OCI-LY7 (cell line): ENCODE results near the gene HIVEP2. TPM values are rescaled to one million over a fixed set of nuclear protein-coding genes. Genes with fewer than 3 reads are reported as not detected.

Experiments used
- BruUV-seq: library from RNA; stranded (reverse); fragments of 400-500 nt; replicated peaks from 2 replicates; lab custom pipeline; 2021; lab: Mats Ljungman, UMichigan
- CTCF ChIA-PET: fragments of 300-600 bp; sonication (Branson Sonifier 250); formaldehyde crosslinking; loops from one replicate; lab custom pipeline; 2022; ENCODE audit warnings: antibody characterized with exemption; ENCODE audit not compliant: unreplicated experiment; lab: Charles Lee
- POLR2A ChIA-PET: fragments of 300-600 bp; sonication (Branson Sonifier 250); formaldehyde crosslinking; loops from one replicate; lab custom pipeline; 2022; ENCODE audit warnings: antibody characterized with exemption; lab: Charles Lee
- DNase-seq: peaks from one replicate; pipeline ENCODE4 v3.0.0-alpha.2; 2015; ENCODE audit warnings: low spot score
- H2AFZ ChIP-seq: fragments of 200-600 bp; sonication (generic), shearing (Covaris generic); 2 replicates; pipeline ENCODE4 v1.6.1; 2014; ENCODE audit warnings: mild to moderate bottlenecking, antibody characterized with exemption, low read length, moderate library complexity
- H3K27ac ChIP-seq: fragments of 200-600 bp; sonication (generic); 2 replicates; pipeline ENCODE4 v1.5.1; 2014; ENCODE audit warnings: mixed run types, low read depth, mild to moderate bottlenecking, moderate library complexity, low read length, inconsistent platforms; ENCODE audit not compliant: poor library complexity, severe bottlenecking
- H3K36me3 ChIP-seq: fragments of 200-600 bp; sonication (generic); 2 replicates; pipeline ENCODE4 v1.6.1; 2014; ENCODE audit warnings: mild to moderate bottlenecking, antibody characterized with exemption, low read length, moderate library complexity, mixed read lengths; ENCODE audit not compliant: insufficient read depth
- H3K4me1 ChIP-seq: fragments of 200-600 bp; sonication (generic); 2 replicates; pipeline ENCODE4 v1.5.1; 2014; ENCODE audit warnings: mild to moderate bottlenecking, low read length; ENCODE audit not compliant: insufficient read depth, poor library complexity, severe bottlenecking
- H3K4me2 ChIP-seq: fragments of 200-600 bp; sonication (generic); 2 replicates; pipeline ENCODE4 v1.6.1; 2014; ENCODE audit warnings: mild to moderate bottlenecking, low read length
- H3K4me3 ChIP-seq: fragments of 200-600 bp; sonication (generic); 2 replicates; pipeline ENCODE4 v1.5.1; 2014; ENCODE audit warnings: mild to moderate bottlenecking, low read depth, low read length; ENCODE audit not compliant: poor library complexity, severe bottlenecking
- H3K79me2 ChIP-seq: fragments of 200-600 bp; sonication (generic); 2 replicates; pipeline ENCODE4 v1.6.1; 2016; ENCODE audit warnings: low read depth, mild to moderate bottlenecking, low read length, moderate library complexity, mixed read lengths; ENCODE audit not compliant: insufficient read depth
- H3K9me2 ChIP-seq: fragments of 200-600 bp; sonication (generic); 2 replicates; pipeline ENCODE4 v1.6.1; 2016; ENCODE audit warnings: mild to moderate bottlenecking, low read length, mixed read lengths; ENCODE audit not compliant: insufficient read depth
- H3K9me3 ChIP-seq: fragments of 200-600 bp; sonication (generic); 2 replicates; pipeline ENCODE4 v1.6.1; 2014; ENCODE audit warnings: mild to moderate bottlenecking, mixed run types, low read length, mixed read lengths
- H4K20me1 ChIP-seq: fragments of 200-600 bp; sonication (generic); 2 replicates; pipeline ENCODE4 v1.6.1; 2014; ENCODE audit warnings: mild to moderate bottlenecking, antibody characterized with exemption, low read length, moderate library complexity, mixed read lengths; ENCODE audit not compliant: insufficient read depth
- EZH2phosphoT487 ChIP-seq: fragments of 200-600 bp; sonication (generic); IDR thresholded peaks from 2 replicates; pipeline ENCODE4 v1.6.1; 2018; ENCODE audit warnings: low read depth, borderline replicate concordance, mild to moderate bottlenecking, mixed run types, antibody characterized with exemption, low read length, moderate library complexity, mixed read lengths
- intact Hi-C: fragments of 100-400 bp; cut with micrococcal nuclease; formaldehyde crosslinking; loops from one replicate; pipeline ENCODE4 v1.10.0; 2022; ENCODE audit not compliant: unreplicated experiment
- total RNA-seq, 2 experiments: library from RNA; depleted of rRNA in 1 of 2; stranded (reverse); fragments of >200 nt in 1 of 2; shearing (Covaris generic) in 1 of 2; gene quantifications; 2 replicates each; pipeline ENCODE4 v1.2.3, GENCODE V29; 2014 to 2022
- TF ChIP-seq, protein P1 (sequence below): fragments of 200-600 bp; sonication (generic); conservative IDR thresholded peaks from 2 replicates; pipeline ENCODE4 v1.5.1; 2014; ENCODE audit warnings: mild to moderate bottlenecking, antibody characterized with exemption, low read length, moderate library complexity, mixed read lengths

HIVEP2 gene
- total RNA-seq, 2 experiments from 2014 or later, result 18.8 to 24.6 TPM

DNA sequence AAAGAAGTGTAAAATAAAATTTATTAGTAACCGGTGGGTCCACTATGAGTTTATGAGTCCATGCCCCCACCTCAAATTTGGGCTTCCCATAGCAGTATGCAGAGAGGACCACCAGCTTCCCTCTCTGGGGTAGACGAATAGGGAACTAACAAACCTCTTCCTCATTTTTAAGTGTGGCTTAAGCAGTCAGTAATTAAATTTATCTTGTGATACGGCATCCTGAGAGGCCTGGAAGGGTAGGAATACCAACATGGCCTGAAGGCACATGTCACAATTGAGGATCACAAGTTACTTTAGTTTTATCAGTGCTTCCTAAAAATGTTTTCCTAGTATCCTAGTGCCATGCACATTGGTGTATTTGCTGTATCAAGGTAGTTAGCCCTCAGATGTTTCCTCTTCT is 239.9 kb downstream of the HIVEP2 start:
- no peaks in the 10 kb centered on the region for H3K9me2 ChIP-seq
- CTCF ChIA-PET, result no interaction called here
- no peak overlapping the region for H3K4me2 ChIP-seq
- no peaks in the 10 kb centered on the region for H3K9me3 ChIP-seq
- no peak overlapping the region for H2AFZ ChIP-seq
- POLR2A ChIA-PET, result interaction anchor here (0.5 kb wide), 1 partner anchor 513 kb away, joined by 3 read pairs; no protein-coding TSS in a partner anchor
- no peaks in the 10 kb centered on the region for H4K20me1 ChIP-seq
- no peak overlapping the region for H3K4me3 ChIP-seq
- H3K4me1 ChIP-seq, result peaks cover 8% of the 10 kb centered on the region
- no peak overlapping the region for H3K27ac ChIP-seq
- no peak for DNase-seq
- no peaks in the 10 kb centered on the region for H3K36me3 ChIP-seq
- intact Hi-C loops, result no loop called here
- TF ChIP-seq, protein P1, sequence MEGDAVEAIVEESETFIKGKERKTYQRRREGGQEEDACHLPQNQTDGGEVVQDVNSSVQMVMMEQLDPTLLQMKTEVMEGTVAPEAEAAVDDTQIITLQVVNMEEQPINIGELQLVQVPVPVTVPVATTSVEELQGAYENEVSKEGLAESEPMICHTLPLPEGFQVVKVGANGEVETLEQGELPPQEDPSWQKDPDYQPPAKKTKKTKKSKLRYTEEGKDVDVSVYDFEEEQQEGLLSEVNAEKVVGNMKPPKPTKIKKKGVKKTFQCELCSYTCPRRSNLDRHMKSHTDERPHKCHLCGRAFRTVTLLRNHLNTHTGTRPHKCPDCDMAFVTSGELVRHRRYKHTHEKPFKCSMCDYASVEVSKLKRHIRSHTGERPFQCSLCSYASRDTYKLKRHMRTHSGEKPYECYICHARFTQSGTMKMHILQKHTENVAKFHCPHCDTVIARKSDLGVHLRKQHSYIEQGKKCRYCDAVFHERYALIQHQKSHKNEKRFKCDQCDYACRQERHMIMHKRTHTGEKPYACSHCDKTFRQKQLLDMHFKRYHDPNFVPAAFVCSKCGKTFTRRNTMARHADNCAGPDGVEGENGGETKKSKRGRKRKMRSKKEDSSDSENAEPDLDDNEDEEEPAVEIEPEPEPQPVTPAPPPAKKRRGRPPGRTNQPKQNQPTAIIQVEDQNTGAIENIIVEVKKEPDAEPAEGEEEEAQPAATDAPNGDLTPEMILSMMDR, result no peak
- TF ChIP-seq EZH2phosphoT487, result no peak
- no TSS peak for BruUV-seq
- no peaks in the 10 kb centered on the region for H3K79me2 ChIP-seq

DNA sequence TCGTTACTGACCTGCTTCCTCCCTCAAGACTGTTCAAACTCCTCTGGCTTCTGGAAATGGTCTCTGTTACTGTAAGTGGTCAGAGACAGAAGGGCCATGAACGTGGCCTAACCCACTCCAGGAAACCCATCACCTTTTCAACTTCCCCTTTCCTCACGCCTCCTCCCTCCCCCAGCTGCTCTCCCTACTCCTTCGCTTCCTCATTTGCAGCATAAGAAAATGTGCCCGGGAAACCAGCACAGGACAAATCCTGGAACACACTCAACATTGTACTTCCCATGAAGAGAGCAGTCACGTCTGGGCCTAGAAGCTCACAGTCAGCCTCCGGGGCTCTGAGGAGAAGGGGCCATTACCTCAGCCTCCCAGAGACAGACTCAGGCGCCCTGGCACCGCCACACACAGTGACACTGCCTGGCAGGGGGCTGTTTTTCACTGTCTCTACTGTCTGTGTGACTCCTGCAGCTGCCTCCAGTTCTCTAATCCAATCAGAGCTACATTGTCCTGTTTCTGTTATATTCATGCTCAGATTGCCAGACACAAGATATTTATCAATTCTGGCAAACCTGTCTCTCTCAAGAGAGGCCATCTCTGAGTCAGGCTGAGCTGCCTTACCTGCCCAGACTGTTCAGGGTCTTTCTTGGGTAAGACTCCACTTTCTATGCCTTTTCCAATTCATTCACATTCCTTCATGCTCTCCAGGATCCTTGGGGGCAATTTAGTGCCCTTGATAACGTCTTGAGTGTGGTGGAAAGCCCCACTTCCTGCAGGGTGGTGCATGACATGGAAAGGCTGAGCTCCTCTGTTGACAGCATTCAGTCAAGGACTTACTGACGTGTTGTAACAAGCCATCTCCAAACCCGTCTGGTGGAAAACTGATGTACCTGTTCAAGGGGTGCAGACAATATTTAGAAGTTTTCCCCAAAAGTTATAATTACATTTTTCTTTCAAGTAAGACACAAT is 242.2 kb downstream of the HIVEP2 start:
- no peaks in the 10 kb centered on the region for H3K79me2 ChIP-seq
- intact Hi-C loops, result no loop called here
- H4K20me1 ChIP-seq, result no peaks in the 10 kb centered on the region
- H2AFZ ChIP-seq, result peak overlapping the region; percentile 27; the same call in 1 of the 2 replicates
- H3K9me2 ChIP-seq, result no peaks in the 10 kb centered on the region
- H3K4me3 ChIP-seq, result no peak overlapping the region
- no peak for TF ChIP-seq EZH2phosphoT487
- H3K4me1 ChIP-seq, result peaks cover 18% of the 10 kb centered on the region
- H3K27ac ChIP-seq, result no peak overlapping the region
- ChIA-PET POLR2A (interaction anchor here (0.6 to 1.6 kb wide), 3 partner anchors 11 to 154 kb away, joined by 3 to 4 read pairs (median 3); no protein-coding TSS in a partner anchor), CTCF (no interaction called here)
- no peaks in the 10 kb centered on the region for H3K36me3 ChIP-seq
- no TSS peak for BruUV-seq
- no peak for DNase-seq
- H3K4me2 ChIP-seq, result no peak overlapping the region
- H3K9me3 ChIP-seq, result no peaks in the 10 kb centered on the region

Other genes with a start within 250 kb of the HIVEP2 start
- 0.85 and 1.5 TPM in 2 replicates for gene AIG1, start 115.7 kb upstream of the HIVEP2 start, total RNA-seq (2014; rRNA removed; shearing (Covaris generic))
- gene AIG1, start 115.7 kb upstream of the HIVEP2 start, total RNA-seq (2022), result 0.40 and 0.85 TPM in 2 replicates